Stimulated activated CD8-positive, alpha-beta memory T cell treated with anti-CD3 and anti-CD28 coated beads, Interleukin-12 subunit alpha, Interleukin-12 subunit beta, amount 100 ng/mL, for 4 hours (primary cell): ENCODE data around the gene PTGES2.

ENCODE experiments used
- DNase-seq: peaks from one replicate; pipeline ENCODE4 v3.0.0-alpha.2; 2020; ENCODE audit warnings: low read depth

PTGES2 gene

GRCh38 chr9:128127568-128127989 is at the start of gene PTGES2:
TSS of gene PTGES2 (minus strand) at chr9:128127729. CDS start at chr9:128127717, 12 bp downstream.
- DNase-seq = peak; percentile 78

- DNase-seq = no peak
These were observed 48.2 kb upstream of the PTGES2 start for GRCh38 chr9:128175726-128176125.

- no peak for DNase-seq
These were observed 47.6 kb upstream of the PTGES2 start for GRCh38 chr9:128175102-128175563.

- no peak for DNase-seq
These were observed 46.5 kb upstream of the PTGES2 start for GRCh38 chr9:128174062-128174461.

GRCh38 chr9:128169925-128170324 is 42.4 kb upstream of the PTGES2 start:
- DNase-seq = no peak

- no peak for DNase-seq
These were observed 42.0 kb upstream of the PTGES2 start for GRCh38 chr9:128169492-128169891.

GRCh38 chr9:128168731-128169308 is 41.3 kb upstream of the PTGES2 start:
- no peak for DNase-seq

- no peak for DNase-seq
These were observed 39.7 kb upstream of the PTGES2 start for GRCh38 chr9:128167209-128167608.

GRCh38 chr9:128166169-128166568 is 38.6 kb upstream of the PTGES2 start:
- DNase-seq = no peak

- DNase-seq = no peak
These were observed 36.9 kb upstream of the PTGES2 start for GRCh38 chr9:128164307-128164885.

GRCh38 chr9:128163523-128164306 is 36.2 kb upstream of the PTGES2 start:
- no peak for DNase-seq

- DNase-seq = no peak
These were observed 35.5 kb upstream of the PTGES2 start for GRCh38 chr9:128163027-128163515.

- no peak for DNase-seq
These were observed 34.9 kb upstream of the PTGES2 start for GRCh38 chr9:128162215-128163026.

- DNase-seq = no peak
These were observed 33.8 kb upstream of the PTGES2 start for GRCh38 chr9:128161215-128161902.

GRCh38 chr9:128160603-128160987 is 33.1 kb upstream of the PTGES2 start:
- DNase-seq = peak; percentile 55

GRCh38 chr9:128159784-128160602 is 32.5 kb upstream of the PTGES2 start, which contains the start of gene BBLN:
TSS of gene BBLN (plus strand) at chr9:128160265. CDS start at chr9:128160408, 143 bp downstream.
- peak; percentile 86 for DNase-seq

- DNase-seq = peak; percentile 16
These were observed 31.9 kb upstream of the PTGES2 start for GRCh38 chr9:128159522-128159783.

GRCh38 chr9:128155736-128156500 is 28.4 kb upstream of the PTGES2 start:
- no peak for DNase-seq

- no peak for DNase-seq
These were observed 26.6 kb upstream of the PTGES2 start for GRCh38 chr9:128153947-128154695.
